KMS-11 (cell line): ENCODE data around the gene IFI27.

Source experiments
- H2AFZ ChIP-seq: fragments of 200-600 bp; sonication (generic); 2 replicates; pipeline ENCODE4 v1.6.1; 2016; ENCODE audit warnings: antibody characterized with exemption, mixed run types, low read depth
- H3K27ac ChIP-seq: fragments of 200-600 bp; sonication (generic); 2 replicates; pipeline ENCODE4 v1.6.1; 2016; ENCODE audit warnings: mild to moderate bottlenecking, mixed run types
- H3K27me3 ChIP-seq: fragments of 200-600 bp; sonication (generic); 2 replicates; pipeline ENCODE4 v1.6.1; 2017; ENCODE audit warnings: mild to moderate bottlenecking, low read depth, mixed run types, moderate library complexity; ENCODE audit not compliant: insufficient read depth
- H3K36me3 ChIP-seq: fragments of 200-600 bp; sonication (generic); 2 replicates; pipeline ENCODE4 v1.6.1; 2017; ENCODE audit warnings: mild to moderate bottlenecking, mixed run types; ENCODE audit not compliant: insufficient read depth
- H3K4me1 ChIP-seq: fragments of 200-600 bp; sonication (generic); 2 replicates; pipeline ENCODE4 v1.6.1; 2016; ENCODE audit warnings: mild to moderate bottlenecking, low read depth, mixed run types; ENCODE audit not compliant: poor library complexity, severe bottlenecking
- H3K4me2 ChIP-seq: fragments of 200-600 bp; sonication (generic); 2 replicates; pipeline ENCODE4 v1.7.0; 2016; ENCODE audit warnings: mild to moderate bottlenecking, mixed run types
- H3K4me3 ChIP-seq: fragments of 200-600 bp; sonication (generic); IDR thresholded peaks from 2 replicates; pipeline ENCODE4 v1.6.1; 2017; ENCODE audit warnings: low read depth, low read length, mixed read lengths; ENCODE audit not compliant: insufficient read depth
- H3K79me2 ChIP-seq: fragments of 200-600 bp; sonication (generic); 2 replicates; pipeline ENCODE4 v1.6.1; 2016; ENCODE audit warnings: low read depth, mixed run types; ENCODE audit not compliant: insufficient read depth
- H3K9ac ChIP-seq: fragments of 200-600 bp; sonication (generic); 2 replicates; pipeline ENCODE4 v1.6.1; 2016; ENCODE audit warnings: mild to moderate bottlenecking, mixed run types
- H4K20me1 ChIP-seq: fragments of 200-600 bp; sonication (generic); 2 replicates; pipeline ENCODE4 v1.6.1; 2016; ENCODE audit warnings: mild to moderate bottlenecking, mixed run types; ENCODE audit not compliant: insufficient read depth
- CTCF ChIP-seq: fragments of 200-600 bp; sonication (generic); conservative IDR thresholded peaks from 2 replicates; pipeline ENCODE4 v1.6.1; 2017; ENCODE audit warnings: low read depth, mild to moderate bottlenecking, antibody characterized with exemption, low read length, moderate library complexity, mixed read lengths

The IFI27 gene

DNA sequence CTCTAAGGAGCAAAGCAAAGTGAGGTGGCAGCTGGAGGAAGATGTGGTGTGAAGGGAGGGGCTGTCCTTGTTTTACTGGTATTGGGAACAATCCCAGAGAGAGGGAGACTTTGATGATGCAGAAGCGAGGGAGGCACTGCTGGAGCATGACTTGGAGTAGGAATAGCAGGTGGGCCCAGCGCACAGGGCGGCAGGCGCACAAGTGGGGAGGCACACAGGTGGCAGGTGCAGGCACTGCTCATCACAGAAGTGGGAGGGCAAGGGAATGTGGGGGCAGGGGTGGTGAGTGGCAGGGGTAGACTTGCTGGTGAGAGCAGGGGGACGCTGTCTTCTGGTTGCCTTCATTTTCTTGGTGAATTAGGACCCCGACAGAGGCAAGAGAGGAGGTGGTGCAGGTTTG, 11.5 kb upstream of the IFI27 start:
- no peak for TF ChIP-seq CTCF
- H2AFZ ChIP-seq = no peak overlapping the region
- no peak overlapping the region for H3K4me2 ChIP-seq
- no peaks in the 10 kb centered on the region for H3K4me1 ChIP-seq
- H3K36me3 ChIP-seq = no peaks in the 10 kb centered on the region
- no peaks in the 10 kb centered on the region for H3K79me2 ChIP-seq
- no peak overlapping the region for H3K27ac ChIP-seq
- no peak overlapping the region for H3K4me3 ChIP-seq
- H3K9ac ChIP-seq = no peak overlapping the region
- no peaks in the 10 kb centered on the region for H3K27me3 ChIP-seq
- H4K20me1 ChIP-seq = no peaks in the 10 kb centered on the region

- no peak overlapping the region for H3K4me3 ChIP-seq
- H3K9ac ChIP-seq = no peak overlapping the region
- no peak overlapping the region for H3K4me2 ChIP-seq
- no peaks in the 10 kb centered on the region for H3K4me1 ChIP-seq
- no peak overlapping the region for H3K27ac ChIP-seq
- H3K36me3 ChIP-seq = no peaks in the 10 kb centered on the region
- no peaks in the 10 kb centered on the region for H4K20me1 ChIP-seq
- H2AFZ ChIP-seq = no peak overlapping the region
- no peaks in the 10 kb centered on the region for H3K27me3 ChIP-seq
- TF ChIP-seq CTCF = no peak
- no peaks in the 10 kb centered on the region for H3K79me2 ChIP-seq
These were observed 9.7 kb upstream of the IFI27 start for GRCh38 chr14:94100847-94101246.

DNA sequence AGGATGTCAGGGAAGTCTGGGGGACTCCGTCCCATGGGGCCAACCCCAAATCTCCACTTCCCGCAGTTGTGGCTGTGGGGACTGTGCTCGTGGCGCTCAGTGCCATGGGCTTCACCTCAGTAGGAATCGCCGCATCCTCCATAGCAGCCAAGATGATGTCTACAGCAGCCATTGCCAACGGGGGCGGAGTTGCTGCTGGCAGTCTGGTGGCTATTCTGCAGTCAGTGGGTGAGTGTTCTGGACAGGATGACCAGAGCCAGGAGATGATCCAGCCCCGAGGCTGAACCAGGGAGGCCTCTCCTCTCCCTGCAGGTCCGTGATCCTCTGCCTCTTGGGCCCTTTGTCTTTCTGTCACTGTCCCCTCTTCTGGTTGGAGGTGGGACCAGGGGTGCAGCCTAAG, 8.8 kb upstream of the IFI27 start:
- Histone ChIP-seq H3K4me1 (no peaks in the 10 kb centered on the region), H2AFZ (no peak overlapping the region), H3K79me2 (no peaks in the 10 kb centered on the region), H3K4me3 (no peak overlapping the region), H3K27ac (no peak overlapping the region), H4K20me1 (no peaks in the 10 kb centered on the region), H3K9ac (no peak overlapping the region), H3K4me2 (no peak overlapping the region), H3K27me3 (no peaks in the 10 kb centered on the region), H3K36me3 (no peaks in the 10 kb centered on the region)
- no peak for TF ChIP-seq CTCF

DNA sequence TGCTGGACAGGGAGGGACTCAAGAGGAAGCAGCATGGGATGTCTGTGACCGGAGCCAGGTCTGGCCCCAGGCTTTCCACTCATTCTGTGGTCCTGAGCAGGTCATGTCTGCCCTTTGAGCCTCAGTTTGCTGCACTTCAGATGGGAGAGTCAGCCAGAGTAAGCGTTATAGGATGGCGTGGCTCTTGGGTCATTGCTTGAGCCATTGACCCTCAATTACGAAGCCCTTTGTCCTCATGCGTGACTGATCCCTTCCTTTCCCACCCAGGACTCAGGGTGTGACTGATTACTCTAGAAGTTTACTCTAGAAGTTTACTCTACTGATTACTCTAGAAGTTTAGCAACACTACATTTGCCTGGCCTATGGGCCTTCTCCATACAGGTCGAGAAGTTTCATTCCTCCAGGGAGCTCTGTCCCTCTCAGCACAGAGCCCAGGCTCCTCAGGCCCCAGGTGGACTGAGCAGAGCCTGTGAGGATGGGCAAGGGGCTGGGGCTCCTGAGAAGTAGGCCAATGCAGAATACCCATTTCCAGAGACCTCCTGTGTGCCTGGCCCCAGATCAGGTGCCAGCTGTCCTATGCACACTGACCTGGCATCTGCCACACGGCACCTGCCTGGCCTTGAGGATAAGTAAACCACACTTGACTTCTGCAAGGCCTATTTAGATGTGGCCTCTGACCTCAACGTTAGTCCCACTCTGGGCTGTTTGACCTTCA, 7.6 kb upstream of the IFI27 start:
- no peaks in the 10 kb centered on the region for H4K20me1 ChIP-seq
- H3K27ac ChIP-seq = no peak overlapping the region
- no peaks in the 10 kb centered on the region for H3K4me1 ChIP-seq
- no peak overlapping the region for H3K4me2 ChIP-seq
- no peak overlapping the region for H3K9ac ChIP-seq
- H3K79me2 ChIP-seq = no peaks in the 10 kb centered on the region
- H2AFZ ChIP-seq = no peak overlapping the region
- H3K27me3 ChIP-seq = no peaks in the 10 kb centered on the region
- no peak overlapping the region for H3K4me3 ChIP-seq
- no peak for TF ChIP-seq CTCF
- no peaks in the 10 kb centered on the region for H3K36me3 ChIP-seq
